Mesendoderm (in vitro differentiated cells): ENCODE measurements around the gene CCDC91. TPM values are rescaled to one million over a fixed set of nuclear protein-coding genes. Genes with fewer than 3 reads are reported as not detected.

Source experiments
- DNase-seq: peaks from one replicate; pipeline ENCODE4 v3.0.0; 2013
- H2AK5ac ChIP-seq: 2 replicates; pipeline ENCODE4 v1.6.1; 2013; ENCODE audit warnings: low read length, inconsistent platforms
- H2BK120ac ChIP-seq: 2 replicates; pipeline ENCODE4 v1.6.1; 2013; ENCODE audit warnings: low read depth, mild to moderate bottlenecking, low read length, moderate library complexity, mixed read lengths
- H2BK15ac ChIP-seq: replicated peaks from 2 replicates; pipeline ENCODE4 v1.6.1; 2013; ENCODE audit warnings: low read depth, mild to moderate bottlenecking, moderate library complexity
- H2BK5ac ChIP-seq: 2 replicates; pipeline ENCODE4 v1.6.1; 2013; ENCODE audit warnings: low read length, inconsistent platforms
- H3K18ac ChIP-seq: 2 replicates; pipeline ENCODE4 v1.6.1; 2013; ENCODE audit warnings: mild to moderate bottlenecking, low read length, mixed read lengths
- H3K23ac ChIP-seq: one replicate; pipeline ENCODE4 v1.6.1; 2013; ENCODE audit warnings: low read length
- H3K27ac ChIP-seq: 2 replicates; pipeline ENCODE4 v1.5.1; 2013; ENCODE audit warnings: low read depth, mild to moderate bottlenecking, inconsistent platforms, low read length, moderate library complexity
- H3K27me3 ChIP-seq: 2 replicates; pipeline ENCODE4 v1.6.1; 2013; ENCODE audit warnings: low read length, control low read depth, mild to moderate bottlenecking, inconsistent platforms; ENCODE audit not compliant: insufficient read depth, poor library complexity
- H3K36me3 ChIP-seq: 2 replicates; pipeline ENCODE4 v1.6.1; 2013; ENCODE audit warnings: low read length, inconsistent platforms; ENCODE audit not compliant: control insufficient read depth, insufficient read depth
- H3K4ac ChIP-seq: one replicate; pipeline ENCODE4 v1.6.1; 2013; ENCODE audit warnings: low read depth, mild to moderate bottlenecking, low read length, moderate library complexity
- H3K4me1 ChIP-seq: 2 replicates; pipeline ENCODE4 v1.6.1; 2013; ENCODE audit warnings: low read depth, low read length, inconsistent platforms; ENCODE audit not compliant: control insufficient read depth
- H3K4me2 ChIP-seq: 2 replicates; pipeline ENCODE4 v1.6.1; 2013; ENCODE audit warnings: low read length
- H3K4me3 ChIP-seq: 2 replicates; pipeline ENCODE4 v1.5.1; 2013; ENCODE audit warnings: mild to moderate bottlenecking, low read length
- H3K56ac ChIP-seq: one replicate; pipeline ENCODE4 v1.6.1; 2013; ENCODE audit warnings: low read length
- H3K79me1 ChIP-seq: 2 replicates; pipeline ENCODE4 v1.6.1; 2013; ENCODE audit warnings: low read length, inconsistent platforms
- H3K79me2 ChIP-seq: 2 replicates; pipeline ENCODE4 v1.6.1; 2013; ENCODE audit warnings: mild to moderate bottlenecking, low read length; ENCODE audit not compliant: control insufficient read depth, insufficient read depth
- H3K9ac ChIP-seq: 2 replicates; pipeline ENCODE4 v1.6.1; 2013; ENCODE audit warnings: low read length, inconsistent platforms
- H4K5ac ChIP-seq: one replicate; pipeline ENCODE4 v1.6.1; 2013; ENCODE audit warnings: low read length
- H4K8ac ChIP-seq: one replicate; pipeline ENCODE4 v1.6.1; 2013; ENCODE audit warnings: low read depth, mild to moderate bottlenecking, control low read depth, low read length, moderate library complexity
- WGBS: extraction: QIAGEN DNeasy Blood & Tissue Kit; methylation state at CpG from one replicate; pipeline ENCODE4 v1.1.7; 2013; ENCODE audit warnings: low lambda C conversion rate, missing lambda C conversion rate; ENCODE audit not compliant: insufficient coverage; ENCODE audit errors: extremely low coverage; 5-methylcytosine and 5-hydroxymethylcytosine counted together
- small RNA-seq: library from polyadenylated mRNA; stranded (forward); fragments of <200 nt; extraction: miRNeasy Mini kit (QIAGEN cat#:217004); gene quantifications from one replicate; pipeline ENCODE3, GENCODE V24; 2013; ENCODE audit not compliant: insufficient read depth

The CCDC91 gene

GRCh38 chr12:28583701-28584261 is 393.5 kb downstream of the CCDC91 start:
- WGBS: no CpG with 5 or more reads among the region's 5 CpGs
- no peak overlapping the region for H4K8ac ChIP-seq
- no peak overlapping the region for H2BK120ac ChIP-seq
- no peak overlapping the region for H3K9ac ChIP-seq
- no peaks in the 10 kb centered on the region for H3K27me3 ChIP-seq
- no peaks in the 10 kb centered on the region for H3K79me2 ChIP-seq
- no peak overlapping the region for H3K56ac ChIP-seq
- no peak overlapping the region for H3K27ac ChIP-seq
- no peak overlapping the region for H2BK15ac ChIP-seq
- H3K23ac ChIP-seq: no peak overlapping the region
- H3K4ac ChIP-seq: no peak overlapping the region
- H3K18ac ChIP-seq: no peak overlapping the region
- H3K4me1 ChIP-seq: no peaks in the 10 kb centered on the region
- H3K4me2 ChIP-seq: no peak overlapping the region
- DNase-seq: peak; percentile 4
- no peaks in the 10 kb centered on the region for H3K79me1 ChIP-seq
- no peak overlapping the region for H2BK5ac ChIP-seq
- no peak overlapping the region for H2AK5ac ChIP-seq
- H3K36me3 ChIP-seq: no peaks in the 10 kb centered on the region
- H4K5ac ChIP-seq: no peak overlapping the region
- no peak overlapping the region for H3K4me3 ChIP-seq

- Histone ChIP-seq H4K5ac (no peak overlapping the region), H4K8ac (no peak overlapping the region), H3K18ac (no peak overlapping the region), H3K9ac (no peak overlapping the region), H3K4me2 (no peak overlapping the region), H3K79me2 (no peaks in the 10 kb centered on the region), H2BK120ac (no peak overlapping the region), H2BK15ac (no peak overlapping the region), H2AK5ac (no peak overlapping the region), H3K36me3 (no peaks in the 10 kb centered on the region), H3K4me1 (no peaks in the 10 kb centered on the region), H3K4me3 (no peak overlapping the region), H3K27me3 (no peaks in the 10 kb centered on the region), H3K27ac (no peak overlapping the region), H3K4ac (no peak overlapping the region), H3K23ac (no peak overlapping the region), H3K56ac (no peak overlapping the region), H3K79me1 (no peaks in the 10 kb centered on the region), H2BK5ac (no peak overlapping the region)
- no CpG with 5 or more reads among the region's 5 CpGs for WGBS
- DNase-seq: no peak
Observed at GRCh38 chr12:28585146-28585545, 394.9 kb downstream of the CCDC91 start.

GRCh38 chr12:28586481-28586880 is 396.2 kb downstream of the CCDC91 start:
- WGBS: no CpG with 5 or more reads among the region's 3 CpGs
- Histone ChIP-seq H3K36me3 (no peaks in the 10 kb centered on the region), H3K4me3 (no peak overlapping the region), H3K27me3 (no peaks in the 10 kb centered on the region), H3K4ac (no peak overlapping the region), H3K79me1 (no peaks in the 10 kb centered on the region), H3K27ac (no peak overlapping the region), H3K4me2 (no peak overlapping the region), H3K56ac (no peak overlapping the region), H2BK120ac (no peak overlapping the region), H3K23ac (no peak overlapping the region), H3K4me1 (no peaks in the 10 kb centered on the region), H4K5ac (no peak overlapping the region), H2BK15ac (no peak overlapping the region), H4K8ac (no peak overlapping the region), H3K18ac (no peak overlapping the region), H2AK5ac (no peak overlapping the region), H3K9ac (no peak overlapping the region), H2BK5ac (no peak overlapping the region), H3K79me2 (no peaks in the 10 kb centered on the region)
- DNase-seq: no peak

- Histone ChIP-seq H2AK5ac (no peak overlapping the region), H3K27me3 (no peaks in the 10 kb centered on the region), H3K27ac (no peak overlapping the region), H4K8ac (no peak overlapping the region), H2BK5ac (no peak overlapping the region), H3K56ac (no peak overlapping the region), H3K23ac (no peak overlapping the region), H3K79me2 (no peaks in the 10 kb centered on the region), H3K4me1 (no peaks in the 10 kb centered on the region), H3K4me2 (no peak overlapping the region), H3K79me1 (no peaks in the 10 kb centered on the region), H4K5ac (no peak overlapping the region), H3K4ac (no peak overlapping the region), H3K9ac (no peak overlapping the region), H3K18ac (no peak overlapping the region), H2BK120ac (no peak overlapping the region), H3K4me3 (no peak overlapping the region), H2BK15ac (no peak overlapping the region), H3K36me3 (no peaks in the 10 kb centered on the region)
- peak; percentile 2 for DNase-seq
- no CpG with 5 or more reads among the region's 1 CpG for WGBS
Observed at GRCh38 chr12:28591831-28592230, 401.6 kb downstream of the CCDC91 start.

Small RNA genes lying within 50 kb of the gene (small RNA-seq; reads per million reads assigned to genes)
- gene RNA5SP355 (11.6 reads per million, percentile 87 among the genes with 10 or more reads in this experiment), gene RNU4-54P (not detected)
